Measurements from ENCODE around the gene PLA2G4E.

Gene PLA2G4E

GRCh38 chr15:41955807-41956525, 64.9 kb downstream of the PLA2G4E start:
- no peak for DNase-seq (ENCODE audit: low read depth in 2 of 2)

GRCh38 chr15:41955100-41955499, 65.7 kb downstream of the PLA2G4E start:
- no peak for DNase-seq (ENCODE audit: low read depth in 2 of 2)

GRCh38 chr15:41954036-41954435, 66.8 kb downstream of the PLA2G4E start:
- no peak for DNase-seq (ENCODE audit: low read depth in 2 of 2)

- no peak for DNase-seq (ENCODE audit: low read depth in 2 of 2)
These were observed 68.8 kb downstream of the PLA2G4E start for GRCh38 chr15:41952013-41952563.

- DNase-seq (ENCODE audit: low read depth in 2 of 2), result no peak
These were observed 69.3 kb downstream of the PLA2G4E start for GRCh38 chr15:41951571-41951970.

- no peak for DNase-seq (ENCODE audit: low read depth in 2 of 2)
These were observed 70.4 kb downstream of the PLA2G4E start for GRCh38 chr15:41950489-41950888.

GRCh38 chr15:41950127-41950483, 70.7 kb downstream of the PLA2G4E start:
- no peak for DNase-seq (ENCODE audit: low read depth in 2 of 2)

- no peak for DNase-seq (ENCODE audit: low read depth in 2 of 2)
These were observed 71.3 kb downstream of the PLA2G4E start for GRCh38 chr15:41949401-41950126.

GRCh38 chr15:41948490-41948889, 72.4 kb downstream of the PLA2G4E start:
- DNase-seq (ENCODE audit: low read depth in 2 of 2), result no peak

GRCh38 chr15:41946970-41947369, 73.9 kb downstream of the PLA2G4E start:
- DNase-seq (ENCODE audit: low read depth in 2 of 2), result no peak

GRCh38 chr15:41945731-41946130, 75.1 kb downstream of the PLA2G4E start:
- no peak for DNase-seq (ENCODE audit: low read depth in 2 of 2)

- no peak for DNase-seq (ENCODE audit: low read depth in 2 of 2)
These were observed 75.6 kb downstream of the PLA2G4E start for GRCh38 chr15:41945221-41945620.

- DNase-seq (ENCODE audit: low read depth in 2 of 2), result no peak
These were observed 76.4 kb downstream of the PLA2G4E start for GRCh38 chr15:41944313-41944940.

GRCh38 chr15:41943543-41944312, 77.1 kb downstream of the PLA2G4E start:
- DNase-seq (ENCODE audit: low read depth in 2 of 2), result no peak

GRCh38 chr15:41942886-41943285, 78.0 kb downstream of the PLA2G4E start:
- no peak for DNase-seq (ENCODE audit: low read depth in 2 of 2)

- DNase-seq (ENCODE audit: low read depth in 2 of 2), result no peak
These were observed 79.0 kb downstream of the PLA2G4E start for GRCh38 chr15:41941644-41942415.

- DNase-seq (ENCODE audit: low read depth in 2 of 2), result peak in 1 of 2 donors; percentile 55
These were observed 80.4 kb downstream of the PLA2G4E start for GRCh38 chr15:41940441-41940857.

- no peak for DNase-seq (ENCODE audit: low read depth in 2 of 2)
These were observed 80.9 kb downstream of the PLA2G4E start for GRCh38 chr15:41939986-41940385.

GRCh38 chr15:41937568-41937923, 83.3 kb downstream of the PLA2G4E start:
- no peak for DNase-seq (ENCODE audit: low read depth in 2 of 2)

- peak; percentile 72 to 74 for DNase-seq (ENCODE audit: low read depth in 2 of 2)
These were observed 83.9 kb downstream of the PLA2G4E start for GRCh38 chr15:41936649-41937567.
